ENCODE results near the gene FLAD1. TPM values are rescaled to one million over a fixed set of nuclear protein-coding genes. Genes with fewer than 3 reads are reported as not detected.

FLAD1 gene
- total RNA-seq, 1 experiment from 2014 or later, result 97.0 TPM

DNA sequence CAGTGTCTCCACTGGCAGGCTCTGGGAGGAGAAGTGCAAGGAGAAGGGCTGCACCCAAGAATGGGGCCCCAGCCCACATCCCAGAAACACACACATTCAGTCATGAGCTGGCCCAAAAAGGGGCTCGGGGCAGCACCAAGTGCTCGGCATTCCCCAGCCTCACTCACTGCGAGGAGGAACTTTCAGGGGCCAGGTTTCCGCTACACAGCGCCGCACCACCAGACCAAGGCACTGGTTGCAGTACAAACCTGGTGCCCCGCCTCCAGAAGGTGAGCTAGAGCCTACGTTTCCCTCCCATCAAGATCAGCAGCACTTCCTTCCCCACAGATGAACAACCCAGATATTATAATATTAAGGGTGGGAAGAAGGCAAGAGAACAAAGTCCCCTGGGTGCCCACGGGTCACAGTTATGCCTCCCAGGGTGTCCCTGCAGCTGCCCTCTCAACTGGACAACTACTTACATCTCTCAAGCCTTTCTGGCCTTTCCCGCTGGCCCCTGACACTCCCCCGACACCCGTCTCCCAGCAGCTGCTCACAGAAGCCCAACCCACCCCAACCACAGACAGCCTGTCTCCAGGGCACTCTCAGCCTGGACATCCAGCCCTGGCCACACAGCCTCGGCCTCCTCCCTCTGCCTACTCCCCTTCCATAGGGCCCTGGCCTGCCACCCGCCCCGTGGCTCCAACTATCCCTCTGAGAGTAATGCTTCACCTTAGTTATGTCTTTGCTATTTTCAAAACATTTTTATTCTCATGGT is 31.1 kb upstream of the FLAD1 start:
- Mint-ChIP-seq H3K27me3 (ENCODE audit: low read depth) (no peaks in the 10 kb centered on the region), H3K4me1 (peaks cover 38 to 42% of the 10 kb centered on the region in 2 experiments), H3K4me3 (no peak overlapping the region), H3K27ac (peak overlapping the region in 2 of 3 experiments; percentile 28 to 91; a peak in 1 of 7 replicates), H3K9me3 (no peaks in the 10 kb centered on the region), H3K36me3 (ENCODE audit: insufficient read depth in 1 of 3, low read depth in 3 of 3) (peaks cover 2 to 11% (median 10%) of the 10 kb centered on the region in 3 experiments; a peak in 6 of 7 replicates)
- H3K27ac ChIP-seq (ENCODE audit: insufficient read length, low read depth, low read length), result no peak overlapping the region
- H3K56ac ChIP-seq (ENCODE audit: insufficient read length, low read depth, low read length), result no peak overlapping the region
- no peak overlapping the region; the same call in 1 of the 2 replicates for H3K14ac ChIP-seq (ENCODE audit: insufficient read depth, low read length)
- DNase-seq, result no peak
- no peak overlapping the region for H2BK120ac ChIP-seq (ENCODE audit: low read depth, low read length, poor library complexity, severe bottlenecking)
- peaks cover 16% of the 10 kb centered on the region for H3K23me2 ChIP-seq (ENCODE audit: insufficient read length, low read depth, low read length, poor library complexity, severe bottlenecking)
- H2AK5ac ChIP-seq (ENCODE audit: insufficient read length, low read length), result no peak overlapping the region
- H3K79me1 ChIP-seq (ENCODE audit: insufficient read depth, low read depth, low read length, poor library complexity, severe bottlenecking), result no peaks in the 10 kb centered on the region
- no peak overlapping the region for H3K4me2 ChIP-seq (ENCODE audit: insufficient read depth, insufficient read length, low read length)
- H2BK12ac ChIP-seq (ENCODE audit: insufficient read length, low read depth, low read length), result no peak overlapping the region
- H3T11ph ChIP-seq (ENCODE audit: low read length), result no peak overlapping the region
- TF ChIP-seq, protein P1, sequence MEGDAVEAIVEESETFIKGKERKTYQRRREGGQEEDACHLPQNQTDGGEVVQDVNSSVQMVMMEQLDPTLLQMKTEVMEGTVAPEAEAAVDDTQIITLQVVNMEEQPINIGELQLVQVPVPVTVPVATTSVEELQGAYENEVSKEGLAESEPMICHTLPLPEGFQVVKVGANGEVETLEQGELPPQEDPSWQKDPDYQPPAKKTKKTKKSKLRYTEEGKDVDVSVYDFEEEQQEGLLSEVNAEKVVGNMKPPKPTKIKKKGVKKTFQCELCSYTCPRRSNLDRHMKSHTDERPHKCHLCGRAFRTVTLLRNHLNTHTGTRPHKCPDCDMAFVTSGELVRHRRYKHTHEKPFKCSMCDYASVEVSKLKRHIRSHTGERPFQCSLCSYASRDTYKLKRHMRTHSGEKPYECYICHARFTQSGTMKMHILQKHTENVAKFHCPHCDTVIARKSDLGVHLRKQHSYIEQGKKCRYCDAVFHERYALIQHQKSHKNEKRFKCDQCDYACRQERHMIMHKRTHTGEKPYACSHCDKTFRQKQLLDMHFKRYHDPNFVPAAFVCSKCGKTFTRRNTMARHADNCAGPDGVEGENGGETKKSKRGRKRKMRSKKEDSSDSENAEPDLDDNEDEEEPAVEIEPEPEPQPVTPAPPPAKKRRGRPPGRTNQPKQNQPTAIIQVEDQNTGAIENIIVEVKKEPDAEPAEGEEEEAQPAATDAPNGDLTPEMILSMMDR (conservative IDR thresholded peaks at IDR 0.05), result no peak
- H3K23ac ChIP-seq (ENCODE audit: insufficient read length, low read depth, low read length), result no peak overlapping the region
- no peak overlapping the region for H3K4ac ChIP-seq (ENCODE audit: low read depth, low read length)
- no peak overlapping the region for H3K9ac ChIP-seq (ENCODE audit: extremely low read depth, insufficient read length, low read length)
- H3K79me2 ChIP-seq (ENCODE audit: insufficient read depth, low read length), result no peaks in the 10 kb centered on the region
- no peaks in the 10 kb centered on the region for H4K20me1 ChIP-seq (ENCODE audit: control insufficient read depth, insufficient read depth, insufficient read length)
- H2BK5ac ChIP-seq (ENCODE audit: insufficient read length, low read length), result no peak overlapping the region
- H3K9me3 ChIP-seq (ENCODE audit: control insufficient read depth, low read depth, low read length), result no peaks in the 10 kb centered on the region
- H3K27me3 ChIP-seq (ENCODE audit: insufficient read depth, low read length), result no peaks in the 10 kb centered on the region
- H4K5ac ChIP-seq (ENCODE audit: insufficient read length, low read depth, low read length), result no peak overlapping the region
- H4K91ac ChIP-seq (ENCODE audit: insufficient read length, low read depth, low read length), result no peak overlapping the region
- peaks cover 4% of the 10 kb centered on the region; the same call in 1 of the 2 replicates for H3K4me1 ChIP-seq (ENCODE audit: insufficient read depth, low read length)
- WGBS (ENCODE audit: extremely low coverage, insufficient read length, low lambda C conversion rate), result no CpG with 5 or more reads among the region's 15 CpGs
- H4K8ac ChIP-seq (replicated peaks; ENCODE audit: insufficient read length, low read depth, low read length), result no peak overlapping the region
- no peak overlapping the region for H2AFZ ChIP-seq (ENCODE audit: low read length)
- no peak overlapping the region for H3K18ac ChIP-seq (ENCODE audit: insufficient read length, low read depth, low read length)
- H2BK20ac ChIP-seq (ENCODE audit: low read depth, low read length, poor library complexity, severe bottlenecking), result no peak overlapping the region
- no peak overlapping the region for H2BK15ac ChIP-seq (ENCODE audit: low read depth, low read length)

Data from H9 (cell line).